GM12878 (cell line): ENCODE results near the gene MDFI. TPM values are rescaled to one million over a fixed set of nuclear protein-coding genes. Genes with fewer than 3 reads are reported as not detected.

Source experiments
- ATAC-seq: fragments of 200-7000 bp; cut with Tn5 transposase; 3 replicates; pipeline ENCODE4 v1.9.1; 2020; ENCODE audit warnings: mild to moderate bottlenecking, moderate library complexity
- BruUV-seq: library from RNA; stranded (reverse); fragments of 400-500 nt; replicated peaks from 2 replicates; lab custom pipeline; 2021; lab: Mats Ljungman, UMichigan
- CTCF ChIA-PET: fragments of 300-600 bp; sonication (Branson Sonifier 250); formaldehyde crosslinking; extraction: SDS; loops from one replicate; lab custom pipeline; 2021; ENCODE audit warnings: inconsistent platforms; lab: Yijun Ruan, JAX
- POLR2A ChIA-PET: fragments of 350-600 bp; formaldehyde crosslinking; extraction: SDS; loops from one replicate; lab custom pipeline; 2021; ENCODE audit warnings: inconsistent platforms; lab: Charles Lee
- RAD21 ChIA-PET: fragments of 300-600 bp; sonication (Branson Sonifier 250); formaldehyde crosslinking; loops from one replicate; lab custom pipeline; 2023; ENCODE audit warnings: antibody characterized with exemption; ENCODE audit not compliant: unreplicated experiment; lab: Charles Lee
- SMC1A ChIA-PET: fragments of 300-600 bp; sonication (Branson Sonifier 250); formaldehyde crosslinking; loops from one replicate; lab custom pipeline; 2023; ENCODE audit not compliant: unreplicated experiment, uncharacterized antibody; lab: Charles Lee
- DNase-seq: peaks from one replicate; pipeline ENCODE4 v3.0.0-alpha.2; 2011; ENCODE audit warnings: low read depth, low spot score
- FAIRE-seq: peaks from 3 replicates; lab custom pipeline; 2011; peaks lifted over from hg19 to GRCh38; lab: Jason Lieb, UNC
- H2AFZ ChIP-seq: 2 replicates; pipeline ENCODE4 v1.6.0; 2011; ENCODE audit warnings: low read depth, low read length, control low read depth; ENCODE audit not compliant: control insufficient read depth
- H3K27ac ChIP-seq: 2 replicates; pipeline ENCODE4 v1.5.1; 2011; ENCODE audit warnings: control low read depth; ENCODE audit not compliant: control insufficient read depth, insufficient read depth
- H3K27me3 ChIP-seq, 2 experiments: replicated peaks in 1 of 2; 2 replicates each; pipeline versions ENCODE4 v1.6.0 to v1.6.1; 2011; ENCODE audit warnings: low read length in 1 of 2; ENCODE audit not compliant: control insufficient read depth in 2 of 2, insufficient read depth in 2 of 2
- H3K36me3 ChIP-seq, 2 experiments: 2 replicates each; pipeline ENCODE4 v1.5.1; 2011; ENCODE audit warnings: low read length in 1 of 2; ENCODE audit not compliant: control insufficient read depth in 2 of 2, insufficient read depth in 2 of 2
- H3K4me1 ChIP-seq: 2 replicates; pipeline ENCODE4 v1.6.1; 2011; ENCODE audit warnings: mild to moderate bottlenecking, low read length, moderate library complexity, mixed read lengths; ENCODE audit not compliant: control insufficient read depth, insufficient read depth
- H3K4me2 ChIP-seq: 2 replicates; pipeline ENCODE4 v1.6.0; 2011; ENCODE audit warnings: control low read depth; ENCODE audit not compliant: control insufficient read depth, insufficient read depth
- H3K4me3 ChIP-seq: fragments of 200-600 bp; sonication (generic); 2 replicates; pipeline ENCODE4 v1.5.1; 2016
- H3K79me2 ChIP-seq: 2 replicates; pipeline ENCODE4 v1.6.0; 2011; ENCODE audit warnings: low read length; ENCODE audit not compliant: control insufficient read depth, insufficient read depth
- H3K9ac ChIP-seq: 2 replicates; pipeline ENCODE4 v1.8.0; 2011; ENCODE audit warnings: low read length, control low read depth, mixed read lengths; ENCODE audit not compliant: control insufficient read depth, insufficient read depth
- H3K9me3 ChIP-seq: replicated peaks from 3 replicates; pipeline ENCODE4 v1.5.1; 2011; ENCODE audit warnings: mild to moderate bottlenecking, low read length; ENCODE audit not compliant: control insufficient read depth, insufficient read depth
- H4K20me1 ChIP-seq: 2 replicates; pipeline ENCODE4 v1.6.0; 2011; ENCODE audit not compliant: control insufficient read depth, insufficient read depth
- BMI1 ChIP-seq: fragments of 450-650 bp; IDR thresholded peaks from 2 replicates; pipeline ENCODE4 v1.6.1; 2016; ENCODE audit warnings: mild to moderate bottlenecking, moderate library complexity, borderline replicate concordance
- CHD1 ChIP-seq: IDR thresholded peaks from 2 replicates; pipeline ENCODE4 v1.6.1; 2012; ENCODE audit warnings: low read depth, low read length, improper control_type of control experiment
- CHD4 ChIP-seq: fragments of 200-600 bp; sonication (generic); IDR thresholded peaks from 2 replicates; pipeline ENCODE4 v1.6.1; 2016; ENCODE audit warnings: mild to moderate bottlenecking
- EZH2 ChIP-seq: IDR thresholded peaks from 2 replicates; pipeline ENCODE4 v1.6.1; 2012; ENCODE audit warnings: low read depth, mild to moderate bottlenecking, control low read depth, inconsistent platforms, low read length, borderline replicate concordance; ENCODE audit not compliant: control insufficient read depth
- GABPA ChIP-seq: IDR thresholded peaks from 2 replicates; pipeline ENCODE4 v1.6.1; 2014; ENCODE audit warnings: antibody characterized with exemption, low read depth, mild to moderate bottlenecking, inconsistent platforms
- GATAD2B ChIP-seq: fragments of 450-650 bp; conservative IDR thresholded peaks from 2 replicates; pipeline ENCODE4 v1.6.1; 2017; ENCODE audit warnings: low read depth, mild to moderate bottlenecking, moderate library complexity
- HDAC6 ChIP-seq: fragments of 200-600 bp; sonication (generic); IDR thresholded peaks from one replicate; pipeline ENCODE4 v1.8.0; 2017; ENCODE audit warnings: antibody characterized with exemption; ENCODE audit not compliant: unreplicated experiment
- NFIC ChIP-seq: IDR thresholded peaks from 2 replicates; pipeline ENCODE4 v1.6.1; 2012; ENCODE audit warnings: low read depth, mild to moderate bottlenecking, inconsistent platforms, low read length, moderate library complexity
- RAD51 ChIP-seq: fragments of 450-650 bp; IDR thresholded peaks from 2 replicates; pipeline ENCODE4 v1.6.1; 2016; ENCODE audit warnings: moderate library complexity, mild to moderate bottlenecking, inconsistent platforms
- RCOR1 ChIP-seq: conservative IDR thresholded peaks from 2 replicates; pipeline ENCODE4 v1.6.1; 2012; ENCODE audit warnings: low read depth, low read length, improper control_type of control experiment
- RUNX3 ChIP-seq: IDR thresholded peaks from 2 replicates; pipeline ENCODE4 v1.6.1; 2012; ENCODE audit warnings: low read length, inconsistent platforms
- SRF ChIP-seq, 2 experiments: IDR thresholded peaks; 2 replicates each; pipeline ENCODE4 v1.6.1; 2011; ENCODE audit warnings: low read depth in 2 of 2, low read length in 2 of 2, mild to moderate bottlenecking in 1 of 2, moderate library complexity in 1 of 2
- WRNIP1 ChIP-seq: IDR thresholded peaks from 2 replicates; pipeline ENCODE4 v1.6.1; 2011; ENCODE audit warnings: low read depth, low read length, improper control_type of control experiment, borderline replicate concordance
- YBX1 ChIP-seq: fragments of 450-650 bp; IDR thresholded peaks from 2 replicates; pipeline ENCODE4 v1.6.1; 2016; ENCODE audit warnings: antibody characterized with exemption
- ZNF207 ChIP-seq: fragments of 450-650 bp; IDR thresholded peaks from 2 replicates; pipeline ENCODE4 v1.6.1; 2014; ENCODE audit warnings: antibody characterized with exemption, mild to moderate bottlenecking, borderline replicate concordance
- in situ Hi-C: fragments of 300-500 bp; cut with MboI; formaldehyde crosslinking; loops from 9 replicates; pipeline ENCODE4 v1.14.3; 2018; ENCODE audit warnings: mixed read lengths
- intact Hi-C: fragments of 100-400 bp; cut with micrococcal nuclease; formaldehyde crosslinking; loops from one replicate; pipeline ENCODE4 v1.14.2; 2022; ENCODE audit not compliant: unreplicated experiment
- polyA plus RNA-seq, 11 experiments: library from polyadenylated mRNA; depleted of rRNA in 4 of 11; unstranded in 6 of 11; stranded (reverse) in 5 of 11; fragments of >200 nt; fragmentation: Nextera tagmentation in 4 of 11; fragmentation: Illumina TruSeq in 1 of 11; extraction: Ambion mirVana in 4 of 11; extraction: Trizol in 1 of 11; gene quantifications; 1 replicate in 1 of 11; 2 replicates in 10 of 11; pipeline versions ENCODE4 v1.2.1 to v1.2.3, GENCODE V29; 2011 to 2016; ENCODE audit warnings: inconsistent platforms in 2 of 11, missing spikeins in 2 of 11, low read depth in 1 of 11
- total RNA-seq, 4 experiments: library from RNA; depleted of rRNA in 3 of 4; stranded (reverse); fragments of >200 nt in 3 of 4; fragmentation: Illumina TruSeq in 1 of 4; extraction: Trizol in 1 of 4; gene quantifications; 2 replicates each; pipeline versions ENCODE4 v1.2.1 to v1.2.3, GENCODE V29; 2013 to 2021
- TF ChIP-seq, protein P1 (sequence below): fragments of 450-650 bp; IDR thresholded peaks from 2 replicates; pipeline ENCODE4 v1.6.1; 2018; ENCODE audit warnings: mild to moderate bottlenecking, low read depth, moderate library complexity; ENCODE audit not compliant: partially characterized antibody
- TF ChIP-seq, protein P2 (sequence below): fragments of 450-650 bp; IDR thresholded peaks from 2 replicates; pipeline ENCODE4 v1.6.1; 2017; ENCODE audit warnings: antibody characterized with exemption, mild to moderate bottlenecking, moderate library complexity

MDFI gene
- total and polyA plus RNA-seq, 10 of the 15 experiments (the other 5 are each of a cell fraction or from before 2014, with no cell fraction given): not detected

DNA sequence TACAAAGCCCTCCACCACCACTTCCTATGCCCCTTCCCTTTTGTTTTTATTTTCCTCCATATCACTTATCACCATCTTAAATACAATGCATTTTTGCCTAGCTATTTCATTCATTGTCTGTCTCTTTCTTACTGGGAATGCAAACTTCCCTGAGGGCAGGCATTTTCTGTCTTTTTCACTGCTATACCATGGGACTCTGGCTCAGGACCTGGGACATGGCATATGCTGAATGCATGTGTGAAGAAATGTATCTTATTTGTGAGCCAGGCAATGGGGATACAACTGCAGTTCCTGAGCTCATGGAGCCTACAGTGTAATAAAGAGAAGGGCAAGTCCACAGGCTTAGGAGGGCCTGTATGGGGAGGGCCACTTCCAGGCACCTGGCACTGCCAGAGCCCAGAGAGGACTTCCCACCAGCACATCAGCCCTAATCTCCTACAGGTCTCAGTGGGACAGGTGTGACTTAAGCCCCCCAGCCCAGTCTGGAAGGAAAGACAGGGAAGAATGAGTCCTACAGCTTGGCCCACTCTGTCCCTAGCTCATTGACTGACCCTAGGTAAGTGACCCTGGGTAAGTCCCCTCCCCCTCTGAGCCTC lies 53.9 kb downstream of the MDFI start:
- H3K79me2 ChIP-seq: peaks cover 33% of the 10 kb centered on the region
- intact Hi-C loops: no loop called here
- no peak overlapping the region for H3K9ac ChIP-seq
- H3K4me1 ChIP-seq: no peaks in the 10 kb centered on the region
- H3K4me2 ChIP-seq: no peak overlapping the region
- H3K27me3 ChIP-seq: no peaks in the 10 kb centered on the region
- H4K20me1 ChIP-seq: no peaks in the 10 kb centered on the region; the same call in 1 of the 2 replicates
- BruUV-seq: no TSS peak
- no peak overlapping the region for H2AFZ ChIP-seq
- in situ Hi-C loops: no loop called here
- FAIRE-seq (no peak), ATAC-seq (no peak; the same call in 2 of the 3 replicates), DNase-seq (no peak)
- SMC1A ChIA-PET: interaction anchor here (0.8 kb wide), 1 partner anchor 30 kb away, joined by 3 read pairs; no protein-coding TSS in a partner anchor
- H3K27ac ChIP-seq: no peak overlapping the region
- H3K9me3 ChIP-seq: no peaks in the 10 kb centered on the region
- RAD21 ChIA-PET: no interaction called here
- POLR2A ChIA-PET: interaction anchor here (0.5 to 1.1 kb wide), 2 partner anchors 13 to 86 kb away, joined by 3 read pairs; no protein-coding TSS in a partner anchor
- H3K4me3 ChIP-seq: no peak overlapping the region
- H3K36me3 ChIP-seq: peaks cover 10 to 36% of the 10 kb centered on the region in 2 experiments; a peak in 3 of 4 replicates
- CTCF ChIA-PET: interaction anchor here (0.5 to 2.9 kb wide), 5 partner anchors 9 to 1981 kb away, joined by 3 to 9 read pairs (median 3); no protein-coding TSS in a partner anchor
- TF ChIP-seq CHD4: no peak
- no peak for TF ChIP-seq EZH2
- no peak for TF ChIP-seq GABPA
- no peak for TF ChIP-seq ZNF207
- TF ChIP-seq NFIC: no peak
- TF ChIP-seq HDAC6: no peak
- no peak for TF ChIP-seq WRNIP1
- no peak for TF ChIP-seq YBX1
- no peak for TF ChIP-seq RCOR1
- no peak for TF ChIP-seq CHD1
- no peak for TF ChIP-seq BMI1
- TF ChIP-seq RUNX3: no peak
- TF ChIP-seq, protein P1, sequence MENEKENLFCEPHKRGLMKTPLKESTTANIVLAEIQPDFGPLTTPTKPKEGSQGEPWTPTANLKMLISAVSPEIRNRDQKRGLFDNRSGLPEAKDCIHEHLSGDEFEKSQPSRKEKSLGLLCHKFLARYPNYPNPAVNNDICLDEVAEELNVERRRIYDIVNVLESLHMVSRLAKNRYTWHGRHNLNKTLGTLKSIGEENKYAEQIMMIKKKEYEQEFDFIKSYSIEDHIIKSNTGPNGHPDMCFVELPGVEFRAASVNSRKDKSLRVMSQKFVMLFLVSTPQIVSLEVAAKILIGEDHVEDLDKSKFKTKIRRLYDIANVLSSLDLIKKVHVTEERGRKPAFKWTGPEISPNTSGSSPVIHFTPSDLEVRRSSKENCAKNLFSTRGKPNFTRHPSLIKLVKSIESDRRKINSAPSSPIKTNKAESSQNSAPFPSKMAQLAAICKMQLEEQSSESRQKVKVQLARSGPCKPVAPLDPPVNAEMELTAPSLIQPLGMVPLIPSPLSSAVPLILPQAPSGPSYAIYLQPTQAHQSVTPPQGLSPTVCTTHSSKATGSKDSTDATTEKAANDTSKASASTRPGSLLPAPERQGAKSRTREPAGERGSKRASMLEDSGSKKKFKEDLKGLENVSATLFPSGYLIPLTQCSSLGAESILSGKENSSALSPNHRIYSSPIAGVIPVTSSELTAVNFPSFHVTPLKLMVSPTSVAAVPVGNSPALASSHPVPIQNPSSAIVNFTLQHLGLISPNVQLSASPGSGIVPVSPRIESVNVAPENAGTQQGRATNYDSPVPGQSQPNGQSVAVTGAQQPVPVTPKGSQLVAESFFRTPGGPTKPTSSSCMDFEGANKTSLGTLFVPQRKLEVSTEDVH: no peak
- no peak for TF ChIP-seq SRF (IDR thresholded peaks at IDR 0.05; ENCODE audit: low read depth in 2 of 2, low read length in 2 of 2)
- TF ChIP-seq RAD51: no peak
- TF ChIP-seq, protein P2, sequence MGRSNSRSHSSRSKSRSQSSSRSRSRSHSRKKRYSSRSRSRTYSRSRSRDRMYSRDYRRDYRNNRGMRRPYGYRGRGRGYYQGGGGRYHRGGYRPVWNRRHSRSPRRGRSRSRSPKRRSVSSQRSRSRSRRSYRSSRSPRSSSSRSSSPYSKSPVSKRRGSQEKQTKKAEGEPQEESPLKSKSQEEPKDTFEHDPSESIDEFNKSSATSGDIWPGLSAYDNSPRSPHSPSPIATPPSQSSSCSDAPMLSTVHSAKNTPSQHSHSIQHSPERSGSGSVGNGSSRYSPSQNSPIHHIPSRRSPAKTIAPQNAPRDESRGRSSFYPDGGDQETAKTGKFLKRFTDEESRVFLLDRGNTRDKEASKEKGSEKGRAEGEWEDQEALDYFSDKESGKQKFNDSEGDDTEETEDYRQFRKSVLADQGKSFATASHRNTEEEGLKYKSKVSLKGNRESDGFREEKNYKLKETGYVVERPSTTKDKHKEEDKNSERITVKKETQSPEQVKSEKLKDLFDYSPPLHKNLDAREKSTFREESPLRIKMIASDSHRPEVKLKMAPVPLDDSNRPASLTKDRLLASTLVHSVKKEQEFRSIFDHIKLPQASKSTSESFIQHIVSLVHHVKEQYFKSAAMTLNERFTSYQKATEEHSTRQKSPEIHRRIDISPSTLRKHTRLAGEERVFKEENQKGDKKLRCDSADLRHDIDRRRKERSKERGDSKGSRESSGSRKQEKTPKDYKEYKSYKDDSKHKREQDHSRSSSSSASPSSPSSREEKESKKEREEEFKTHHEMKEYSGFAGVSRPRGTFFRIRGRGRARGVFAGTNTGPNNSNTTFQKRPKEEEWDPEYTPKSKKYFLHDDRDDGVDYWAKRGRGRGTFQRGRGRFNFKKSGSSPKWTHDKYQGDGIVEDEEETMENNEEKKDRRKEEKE: no peak
- TF ChIP-seq GATAD2B: no peak
